K562 (cell line): ENCODE data around the gene NOSTRIN. TPM values are rescaled to one million over a fixed set of nuclear protein-coding genes. Genes with fewer than 3 reads are reported as not detected.

ENCODE experiments used
- ARID1B ChIP-seq: fragments of 450-650 bp; IDR thresholded peaks from 2 replicates; pipeline ENCODE4 v1.6.1; 2016; ENCODE audit warnings: antibody characterized with exemption, mild to moderate bottlenecking, inconsistent platforms
- DMBX1 ChIP-seq: fragments of 250-450 bp; sonication (Bioruptor Pico); IDR thresholded peaks from 2 replicates; pipeline ENCODE4 v1.8.0; 2022; ENCODE audit warnings: inconsistent platforms, mild to moderate bottlenecking, moderate library complexity, borderline replicate concordance
- ELK3 ChIP-seq: fragments of 450-650 bp; formaldehyde crosslinking; IDR thresholded peaks from 2 replicates; pipeline ENCODE4 v1.4.0; 2020; ENCODE audit warnings: mild to moderate bottlenecking
- FOXA3 ChIP-seq, 2 experiments: fragments of 450-650 bp in 1 of 2; sonication (generic) in 1 of 2; formaldehyde crosslinking; IDR thresholded peaks in 1 of 2; conservative IDR thresholded peaks in 1 of 2; 2 replicates each; pipeline versions ENCODE4 v1.4.0 to v1.8.0; 2020 to 2022; ENCODE audit warnings: mild to moderate bottlenecking in 2 of 2, missing genetic modification reagents in 1 of 2
- GATA2 ChIP-seq: sonication (generic); formaldehyde crosslinking; IDR thresholded peaks from 2 replicates; pipeline ENCODE4 v1.4.0; 2020; ENCODE audit warnings: mild to moderate bottlenecking, missing genetic modification reagents
- GTF2E2 ChIP-seq: fragments of 200-800 bp; sonication (Bioruptor generic); IDR thresholded peaks from 2 replicates; pipeline ENCODE4 v1.6.1; 2016; ENCODE audit warnings: missing genetic modification characterization, missing compliant biosample characterization
- HMG20B ChIP-seq: fragments of 250-450 bp; sonication (Bioruptor Pico); IDR thresholded peaks from 2 replicates; pipeline ENCODE4 v1.5.0; 2021; ENCODE audit warnings: mild to moderate bottlenecking
- HSF4 ChIP-seq: fragments of 250-450 bp; sonication (Bioruptor Pico); IDR thresholded peaks from 2 replicates; pipeline ENCODE4 v2.1.2; 2022; ENCODE audit warnings: mild to moderate bottlenecking, moderate library complexity, borderline replicate concordance
- MAFG ChIP-seq: fragments of 450-650 bp; conservative IDR thresholded peaks from 2 replicates; pipeline ENCODE4 v1.6.1; 2016; ENCODE audit warnings: missing genetic modification characterization, missing compliant biosample characterization
- MCM5 ChIP-seq: fragments of 450-650 bp; IDR thresholded peaks from 2 replicates; pipeline ENCODE4 v1.6.1; 2016; ENCODE audit warnings: low read depth
- PHF8 ChIP-seq: fragments of 200-600 bp; sonication (generic); IDR thresholded peaks from 2 replicates; pipeline ENCODE4 v1.6.1; 2012; ENCODE audit warnings: mixed run types, mild to moderate bottlenecking, inconsistent platforms, low read length, moderate library complexity, borderline replicate concordance
- PYGO2 ChIP-seq: fragments of 450-650 bp; IDR thresholded peaks from 2 replicates; pipeline ENCODE4 v1.6.1; 2016; ENCODE audit warnings: mild to moderate bottlenecking, missing genetic modification characterization, moderate library complexity, missing compliant biosample characterization
- SLC30A9 ChIP-seq: fragments of 250-450 bp; sonication (Bioruptor Pico); IDR thresholded peaks from 2 replicates; pipeline ENCODE4 v1.8.0; 2022; ENCODE audit warnings: mild to moderate bottlenecking, moderate library complexity
- SUPT5H ChIP-seq: fragments of 450-650 bp; IDR thresholded peaks from 2 replicates; pipeline ENCODE4 v1.6.1; 2016
- TCFL5 ChIP-seq: fragments of 250-450 bp; sonication (Bioruptor Pico); conservative IDR thresholded peaks from 2 replicates; pipeline ENCODE4 v1.6.1; 2021; ENCODE audit warnings: mild to moderate bottlenecking, moderate library complexity, matching md5 sums
- TFAM ChIP-seq: fragments of 250-450 bp; sonication (Bioruptor Pico); conservative IDR thresholded peaks from 2 replicates; pipeline ENCODE4 v1.5.0; 2021; ENCODE audit warnings: mild to moderate bottlenecking, moderate library complexity
- ZFP30 ChIP-seq: fragments of 250-450 bp; sonication (Bioruptor Pico); IDR thresholded peaks from 2 replicates; pipeline ENCODE4 v1.8.0; 2022; ENCODE audit warnings: moderate library complexity, mild to moderate bottlenecking, inconsistent platforms, borderline replicate concordance
- ZNF23 ChIP-seq: fragments of 250-450 bp; sonication (Bioruptor Pico); IDR thresholded peaks from 2 replicates; pipeline ENCODE4 v1.4.0; 2020; ENCODE audit warnings: mild to moderate bottlenecking
- ZNF449 ChIP-seq: fragments of 250-450 bp; sonication (Bioruptor Pico); IDR thresholded peaks from 2 replicates; pipeline ENCODE4 v1.8.0; 2022; ENCODE audit warnings: moderate library complexity, mild to moderate bottlenecking, inconsistent platforms
- ZNF707 ChIP-seq: fragments of 250-450 bp; sonication (Bioruptor Pico); conservative IDR thresholded peaks from 2 replicates; pipeline ENCODE4 v1.8.0; 2022; ENCODE audit warnings: inconsistent platforms, mild to moderate bottlenecking, moderate library complexity
- polyA plus RNA-seq, 8 experiments: library from polyadenylated mRNA; depleted of rRNA in 4 of 8; stranded (reverse) in 5 of 8; unstranded in 3 of 8; fragments of >200 nt; fragmentation: Nextera tagmentation in 2 of 8; fragmentation: Illumina TruSeq in 1 of 8; extraction: Ambion mirVana in 2 of 8; extraction: Trizol in 1 of 8; gene quantifications; 2 replicates each; pipeline versions ENCODE4 v1.2.1 to v1.2.3, GENCODE V29; 2011 to 2014; ENCODE audit warnings: inconsistent platforms in 1 of 8, missing spikeins in 1 of 8
- total RNA-seq, 7 experiments: library from RNA; depleted of rRNA in 6 of 7; stranded (reverse); fragments of >200 nt in 6 of 7; fragmentation: Illumina TruSeq in 2 of 7; extraction: Trizol in 2 of 7; gene quantifications; 2 replicates each; pipeline versions ENCODE4 v1.2.1 to v1.2.3, GENCODE V29; 2011 to 2021; ENCODE audit warnings: low replicate concordance in 1 of 7
- TF ChIP-seq, protein P1 (sequence below): sonication (generic); formaldehyde crosslinking; IDR thresholded peaks from 2 replicates; pipeline ENCODE4 v1.8.1; 2023; ENCODE audit warnings: mild to moderate bottlenecking, missing genetic modification reagents
- TF ChIP-seq, protein P2 (sequence below): fragments of 250-450 bp; sonication (Bioruptor Pico); IDR thresholded peaks from 2 replicates; pipeline ENCODE4 v1.5.0; 2020; ENCODE audit warnings: mild to moderate bottlenecking
- TF ChIP-seq, protein P3 (sequence below): sonication (generic); formaldehyde crosslinking; IDR thresholded peaks from 2 replicates; pipeline ENCODE4 v1.8.0; 2023; ENCODE audit warnings: mild to moderate bottlenecking, missing genetic modification reagents

NOSTRIN gene
- total and polyA plus RNA-seq, 9 of the 15 experiments (the other 6 are each of a cell fraction or from before 2014, with no cell fraction given) = 26.7 to 82.9 (median 56.3) TPM

GRCh38 chr2:168851674-168852320 lies 49.4 kb downstream of the NOSTRIN start (continued):
- TF ChIP-seq FOXA3 (CRISPR knock-in tag; conservative IDR thresholded peaks at IDR 0.05 in 1 of 2, IDR thresholded peaks at IDR 0.05 in 1 of 2) = no peak
- no peak for TF ChIP-seq GTF2E2 (tag)
- TF ChIP-seq ELK3 (CRISPR knock-in tag) = no peak
- TF ChIP-seq TCFL5 (CRISPR knock-in tag) = no peak
- TF ChIP-seq, protein P1, sequence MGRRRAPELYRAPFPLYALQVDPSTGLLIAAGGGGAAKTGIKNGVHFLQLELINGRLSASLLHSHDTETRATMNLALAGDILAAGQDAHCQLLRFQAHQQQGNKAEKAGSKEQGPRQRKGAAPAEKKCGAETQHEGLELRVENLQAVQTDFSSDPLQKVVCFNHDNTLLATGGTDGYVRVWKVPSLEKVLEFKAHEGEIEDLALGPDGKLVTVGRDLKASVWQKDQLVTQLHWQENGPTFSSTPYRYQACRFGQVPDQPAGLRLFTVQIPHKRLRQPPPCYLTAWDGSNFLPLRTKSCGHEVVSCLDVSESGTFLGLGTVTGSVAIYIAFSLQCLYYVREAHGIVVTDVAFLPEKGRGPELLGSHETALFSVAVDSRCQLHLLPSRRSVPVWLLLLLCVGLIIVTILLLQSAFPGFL (CRISPR knock-in tag) = no peak
- no peak for TF ChIP-seq ZFP30 (CRISPR knock-in tag)
- TF ChIP-seq PYGO2 (tag) = no peak
- TF ChIP-seq ARID1B = peak; percentile 99
- TF ChIP-seq, protein P2, sequence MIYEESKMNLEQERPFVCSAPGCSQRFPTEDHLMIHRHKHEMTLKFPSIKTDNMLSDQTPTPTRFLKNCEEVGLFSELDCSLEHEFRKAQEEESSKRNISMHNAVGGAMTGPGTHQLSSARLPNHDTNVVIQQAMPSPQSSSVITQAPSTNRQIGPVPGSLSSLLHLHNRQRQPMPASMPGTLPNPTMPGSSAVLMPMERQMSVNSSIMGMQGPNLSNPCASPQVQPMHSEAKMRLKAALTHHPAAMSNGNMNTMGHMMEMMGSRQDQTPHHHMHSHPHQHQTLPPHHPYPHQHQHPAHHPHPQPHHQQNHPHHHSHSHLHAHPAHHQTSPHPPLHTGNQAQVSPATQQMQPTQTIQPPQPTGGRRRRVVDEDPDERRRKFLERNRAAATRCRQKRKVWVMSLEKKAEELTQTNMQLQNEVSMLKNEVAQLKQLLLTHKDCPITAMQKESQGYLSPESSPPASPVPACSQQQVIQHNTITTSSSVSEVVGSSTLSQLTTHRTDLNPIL (CRISPR knock-in tag) = no peak
- TF ChIP-seq MCM5 = no peak
- no peak for TF ChIP-seq TFAM (CRISPR knock-in tag)
- TF ChIP-seq PHF8 = no peak
- no peak for TF ChIP-seq SLC30A9 (CRISPR knock-in tag)
- TF ChIP-seq GATA2 = peak; percentile 92
- TF ChIP-seq SUPT5H = no peak
- TF ChIP-seq ZNF23 (CRISPR knock-in tag) = no peak
- no peak for TF ChIP-seq HMG20B (CRISPR knock-in tag)
- TF ChIP-seq HSF4 = no peak
- TF ChIP-seq DMBX1 (CRISPR knock-in tag) = peak; percentile 73; the same call in 1 of the 2 replicates
- no peak for TF ChIP-seq ZNF707
- TF ChIP-seq MAFG = peak; percentile 83
- TF ChIP-seq ZNF449 (CRISPR knock-in tag) = 0 out of 2 replicates have a peak, but pooled peaks have one; percentile 7
- TF ChIP-seq, protein P3, sequence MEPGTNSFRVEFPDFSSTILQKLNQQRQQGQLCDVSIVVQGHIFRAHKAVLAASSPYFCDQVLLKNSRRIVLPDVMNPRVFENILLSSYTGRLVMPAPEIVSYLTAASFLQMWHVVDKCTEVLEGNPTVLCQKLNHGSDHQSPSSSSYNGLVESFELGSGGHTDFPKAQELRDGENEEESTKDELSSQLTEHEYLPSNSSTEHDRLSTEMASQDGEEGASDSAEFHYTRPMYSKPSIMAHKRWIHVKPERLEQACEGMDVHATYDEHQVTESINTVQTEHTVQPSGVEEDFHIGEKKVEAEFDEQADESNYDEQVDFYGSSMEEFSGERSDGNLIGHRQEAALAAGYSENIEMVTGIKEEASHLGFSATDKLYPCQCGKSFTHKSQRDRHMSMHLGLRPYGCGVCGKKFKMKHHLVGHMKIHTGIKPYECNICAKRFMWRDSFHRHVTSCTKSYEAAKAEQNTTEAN = no peak; the same call in 1 of the 2 replicates
